ENCODE data around the gene BICRA.
"Not testable (repeated sequence)": the region's sequence is repeated elsewhere in the genome, so short reads cannot be mapped to it uniquely, and the experiment has no call there.

Gene BICRA

GRCh38 chr19:47631681-47632446, 22.9 kb downstream of the BICRA start:
- DNase-seq, result no peak

- no peak for DNase-seq
Observed at GRCh38 chr19:47633517-47633916, 24.6 kb downstream of the BICRA start.

- no peak for DNase-seq
Observed at GRCh38 chr19:47633996-47634395, 25.1 kb downstream of the BICRA start.

- DNase-seq, result not testable (repeated sequence)
Observed at GRCh38 chr19:47635152-47635754, 26.3 kb downstream of the BICRA start.

DNA sequence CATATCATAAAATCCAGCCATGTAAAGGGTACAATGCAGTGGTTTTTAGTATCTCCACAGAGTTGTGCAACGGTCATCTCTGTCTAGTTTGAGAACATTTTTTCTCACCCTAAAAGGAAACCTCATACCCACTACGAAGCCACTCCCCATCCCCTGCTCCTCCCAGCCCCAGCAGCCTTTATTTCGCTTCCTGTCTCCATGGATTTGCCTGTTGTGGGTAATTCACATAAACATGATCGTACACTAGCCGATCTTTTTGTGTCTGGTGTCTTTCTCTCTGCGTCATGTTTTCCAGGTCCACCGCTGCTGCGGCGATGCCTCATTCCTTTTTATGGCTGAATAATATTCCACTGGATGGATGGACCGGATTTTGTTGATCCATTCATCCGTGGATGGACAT, 28.6 kb downstream of the BICRA start:
- no peak for DNase-seq

- no peak for DNase-seq
Observed at GRCh38 chr19:47641891-47642485, 33.1 kb downstream of the BICRA start.

DNA sequence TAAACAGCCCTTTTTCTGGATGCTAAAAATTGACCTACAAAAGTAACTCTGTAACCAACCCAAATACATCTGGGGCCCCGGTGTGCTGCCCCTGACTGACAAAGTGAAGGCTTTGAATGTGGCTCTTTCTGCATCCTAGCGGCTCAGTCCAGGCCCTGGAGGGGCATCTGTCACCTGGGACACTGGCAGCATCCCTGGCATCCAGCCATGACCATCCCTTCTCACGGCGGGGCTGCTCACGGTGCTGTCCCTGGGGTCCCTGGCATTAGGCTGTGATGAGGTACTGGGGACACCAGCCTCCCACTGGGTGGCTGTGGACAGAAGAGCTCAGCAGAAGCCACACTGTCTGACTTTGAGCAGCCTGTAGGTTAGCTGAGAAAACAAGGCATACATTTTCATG, 34.3 kb downstream of the BICRA start:
- no peak for DNase-seq

DNA sequence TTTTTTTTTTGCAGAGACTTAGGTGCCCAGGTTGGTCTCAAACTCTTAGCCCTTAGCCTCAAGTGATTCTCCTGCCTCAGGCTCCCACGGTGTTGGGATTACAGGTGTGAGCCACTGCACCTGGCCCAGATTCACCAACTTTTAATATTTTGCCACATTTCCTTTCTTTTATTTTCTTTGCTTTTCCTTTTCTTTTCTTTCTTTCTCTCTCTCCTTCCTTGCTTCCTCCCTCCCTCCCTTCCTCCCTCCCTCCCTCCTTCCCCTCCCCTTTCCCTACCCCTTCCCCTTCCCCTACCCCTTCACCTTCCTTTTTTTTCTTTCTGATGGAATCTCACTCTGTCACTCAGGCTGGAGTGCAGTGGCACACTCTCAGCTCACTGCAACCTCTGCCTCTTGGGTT, 35.3 kb downstream of the BICRA start:
- no peak for DNase-seq

DNA sequence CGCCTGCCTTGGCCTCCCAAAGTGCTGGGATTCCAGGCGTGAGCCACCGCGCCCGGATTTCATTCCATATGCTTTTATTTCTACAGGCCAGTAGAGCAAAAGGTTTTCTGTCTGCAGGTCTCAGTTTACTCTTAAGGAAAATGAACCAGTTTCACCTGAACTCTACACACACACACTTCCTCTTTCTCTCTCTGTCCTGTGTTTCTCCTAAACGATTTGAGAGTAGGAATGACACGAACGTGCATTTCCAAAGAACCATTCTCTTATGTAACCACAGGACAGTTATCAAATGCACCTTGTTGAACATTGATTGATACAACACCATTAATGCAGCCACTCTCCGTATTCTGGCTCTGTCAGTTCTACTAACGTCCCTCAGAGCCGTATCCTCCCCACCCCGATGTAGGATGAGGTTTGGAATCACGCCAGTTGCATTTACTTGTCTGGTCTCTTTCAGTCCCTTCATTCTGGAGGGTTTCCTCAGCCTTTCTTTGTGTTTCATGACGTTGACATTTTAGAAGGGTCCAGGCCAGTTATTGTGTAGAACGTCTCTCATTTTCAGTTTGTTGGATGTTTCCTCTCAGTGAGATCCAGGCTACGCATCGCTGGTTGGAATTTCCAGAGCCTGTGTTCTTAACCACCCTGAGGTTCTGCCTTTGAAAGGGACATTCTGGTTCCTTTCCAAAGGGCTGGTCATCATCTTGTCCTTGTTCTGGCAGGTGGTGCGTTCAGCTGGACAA, 36.0 kb downstream of the BICRA start:
- no peak for DNase-seq

DNA sequence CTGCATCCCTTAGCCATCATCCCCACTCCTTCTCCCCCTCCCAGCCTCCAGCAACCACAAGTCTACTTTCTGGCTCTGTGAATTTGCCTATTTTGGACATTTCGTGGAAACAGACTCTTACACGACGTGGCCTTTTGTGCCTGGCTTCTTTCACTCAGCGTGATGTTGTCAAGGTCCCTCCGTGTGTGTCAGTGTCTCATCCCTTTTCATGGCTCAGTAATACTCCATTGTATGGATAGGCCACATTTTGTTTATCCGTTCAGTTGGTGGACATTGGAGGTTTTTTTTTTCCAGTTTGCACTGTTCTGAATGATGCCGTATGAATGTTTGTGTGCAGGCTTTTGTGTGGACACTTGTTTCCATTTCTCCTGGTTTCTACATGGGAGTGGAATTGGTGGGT, 38.0 kb downstream of the BICRA start:
- no peak for DNase-seq

DNA sequence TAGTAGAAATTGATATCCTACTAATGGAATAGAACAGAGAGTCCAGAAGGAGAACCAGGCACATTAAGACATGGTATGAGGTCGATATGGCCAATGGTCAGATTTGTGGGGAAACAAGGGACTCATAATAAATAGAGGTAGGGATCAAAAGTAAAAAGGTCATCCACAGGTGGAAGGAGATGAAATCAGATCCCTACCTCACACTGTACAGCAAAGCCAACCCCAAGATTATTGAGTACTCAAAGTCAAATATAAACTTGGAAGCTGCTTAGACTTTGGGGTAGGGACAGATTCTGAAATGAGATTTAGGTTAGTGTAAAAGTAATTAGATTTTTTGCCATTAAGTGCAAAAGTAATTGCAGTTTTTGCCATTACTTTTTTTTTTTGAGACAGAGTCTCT, 40.7 kb downstream of the BICRA start:
- DNase-seq, result no peak

GRCh38 chr19:47650700-47651099, 41.8 kb downstream of the BICRA start:
- DNase-seq, result no peak

DNA sequence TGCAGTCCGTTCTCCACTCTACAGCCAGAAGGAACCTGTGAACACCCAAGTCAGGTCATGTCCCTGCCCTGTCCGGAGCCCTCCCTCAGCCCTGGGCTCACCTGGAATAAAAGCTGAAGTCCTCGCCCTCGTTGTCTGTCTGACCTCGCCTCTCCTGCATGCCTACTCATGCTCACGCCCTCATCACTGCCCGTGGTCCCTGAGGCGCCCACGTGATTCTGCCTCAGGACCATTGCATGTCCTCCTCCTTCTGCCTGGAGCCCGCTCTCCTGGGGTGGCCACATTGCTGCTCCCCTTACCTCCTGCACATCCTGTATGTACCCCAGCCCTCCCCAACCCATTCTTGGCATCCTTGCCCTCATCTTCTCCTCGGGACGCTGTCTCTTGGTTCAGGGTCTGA, 42.2 kb downstream of the BICRA start:
- no peak for DNase-seq

- no peak for DNase-seq
Observed at GRCh38 chr19:47651691-47652090, 42.8 kb downstream of the BICRA start.

DNA sequence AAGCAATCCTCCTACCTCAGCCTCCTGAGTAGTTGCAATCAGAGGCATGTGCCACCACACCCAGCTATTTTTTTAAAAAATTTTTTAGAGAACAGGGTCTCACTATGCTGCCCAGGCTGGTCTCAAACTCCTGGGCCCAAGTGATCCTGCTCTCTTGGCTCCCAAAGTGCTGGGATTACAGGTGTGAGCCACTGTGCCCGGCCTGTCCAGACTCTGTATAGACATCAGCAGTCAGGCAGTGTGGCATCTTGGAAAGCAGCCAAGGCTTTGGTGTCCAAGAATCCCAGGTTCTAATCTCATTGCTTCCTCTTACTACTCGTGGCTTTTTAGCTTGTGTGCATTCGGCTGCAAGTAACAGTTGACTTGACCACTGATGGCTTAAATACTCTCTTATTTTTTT, 43.4 kb downstream of the BICRA start:
- DNase-seq, result no peak

DNA sequence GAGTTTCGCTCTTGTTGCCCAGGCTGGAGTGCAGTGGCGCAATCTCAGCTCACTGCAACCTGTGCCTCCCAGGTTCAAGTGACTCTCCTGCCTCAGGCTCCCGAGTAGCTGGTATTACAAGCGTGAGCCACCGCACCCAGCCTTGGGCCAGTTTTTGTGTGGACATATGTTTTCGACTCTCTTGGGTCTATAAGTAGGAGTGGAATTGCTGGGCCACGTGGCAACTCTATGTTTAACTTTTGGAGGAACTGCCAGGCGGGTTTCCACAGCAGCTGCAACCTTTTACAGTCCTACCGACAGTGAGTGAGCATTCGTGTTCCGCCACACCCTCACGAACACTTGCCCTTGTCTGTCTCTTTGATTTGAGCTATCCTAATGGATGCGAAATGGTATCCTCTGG, 44.9 kb downstream of the BICRA start:
- no peak for DNase-seq

- no peak for DNase-seq
Observed at GRCh38 chr19:47657719-47658118, 48.8 kb downstream of the BICRA start.

- DNase-seq, result no peak
Observed at GRCh38 chr19:47658431-47659348, 49.8 kb downstream of the BICRA start.

DNA sequence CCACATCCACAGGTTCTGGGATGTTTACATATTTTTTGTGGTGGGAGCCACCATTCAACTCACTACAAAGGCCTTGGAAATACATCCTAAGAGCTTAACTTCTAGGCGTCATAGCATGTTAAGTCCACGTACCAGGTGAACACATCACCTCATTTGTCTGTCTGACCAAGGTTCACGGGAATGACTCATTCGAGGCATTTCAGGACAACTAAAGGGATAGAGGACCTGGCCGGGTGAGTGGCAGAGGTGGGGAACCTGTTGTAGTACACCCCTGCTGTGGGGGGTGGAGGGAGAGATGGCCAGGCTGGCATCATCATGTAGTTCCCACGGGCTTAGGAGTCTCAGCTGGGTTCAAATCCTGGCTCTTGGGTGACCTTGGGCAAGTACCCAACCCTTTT, 51.5 kb downstream of the BICRA start:
- no peak for DNase-seq

DNA sequence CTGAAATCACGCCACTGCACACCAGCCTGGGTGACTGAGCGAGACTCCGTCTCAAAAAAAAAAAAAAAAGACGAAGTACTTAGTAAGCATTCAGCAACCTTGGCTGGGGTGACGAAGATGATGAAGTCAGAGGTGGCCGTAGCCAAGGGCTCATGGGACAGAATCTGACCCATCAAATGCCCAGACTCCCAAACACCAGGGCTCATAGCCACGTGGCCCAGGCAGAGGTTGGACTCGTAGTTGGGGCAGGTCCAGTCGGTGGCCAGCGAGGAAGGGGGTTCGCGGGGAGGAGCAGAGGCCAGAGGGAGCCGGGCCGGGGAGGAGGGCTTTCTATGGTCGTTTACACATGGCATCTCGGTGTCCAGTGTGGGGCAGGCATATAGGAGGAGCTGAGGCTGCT, 52.2 kb downstream of the BICRA start:
- DNase-seq, result no peak

GRCh38 chr19:47661611-47662010, 52.7 kb downstream of the BICRA start:
- DNase-seq, result no peak

DNA sequence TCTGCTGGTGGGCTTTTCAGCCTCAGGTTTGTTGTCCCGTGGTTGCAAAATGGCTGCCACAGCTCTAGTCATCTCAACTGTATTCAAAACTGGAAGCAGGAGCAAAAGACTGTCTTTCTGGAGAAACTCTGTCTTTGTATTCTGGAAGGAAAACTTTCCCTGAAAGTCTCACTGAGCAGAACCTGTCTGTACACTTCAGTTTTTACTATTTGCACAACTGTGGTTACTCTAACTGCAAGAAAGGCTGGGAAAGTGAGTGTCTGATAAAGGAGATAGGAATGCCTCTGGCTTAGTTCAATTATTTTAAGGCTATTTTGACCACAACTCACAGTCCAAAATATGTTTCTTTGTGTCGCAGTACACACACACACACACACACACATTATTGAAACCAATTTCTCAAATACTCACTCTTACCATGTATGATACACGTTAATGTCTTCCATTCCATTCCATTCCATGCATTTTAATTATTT, 54.5 kb downstream of the BICRA start:
- DNase-seq, result no peak

Data from activated CD4-positive, alpha-beta T cell treated with anti-CD3 and anti-CD28 coated beads for 1 hour (primary cell).